Upper lobe of right lung (tissue), 1 donor: ENCODE measurements around the gene INPP4A. TPM values are rescaled to one million over a fixed set of nuclear protein-coding genes. Genes with fewer than 3 reads are reported as not detected.
A peak's percentile ranks its signal among the peaks of the same experiment; 100 is the strongest.

ENCODE experiments used
- ATAC-seq: fragments of 200-7000 bp; cut with Tn5 transposase; one replicate; pipeline ENCODE4 v1.9.1; 2020; ENCODE audit warnings: mild to moderate bottlenecking, moderate library complexity
- DNase-seq: peaks from one replicate; pipeline ENCODE4 v3.0.0-alpha.2; 2020
- H3K27ac ChIP-seq: fragments of 200-600 bp; one replicate; pipeline ENCODE4 v1.8.0; 2022
- H3K27me3 ChIP-seq: fragments of 200-600 bp; one replicate; pipeline ENCODE4 v1.8.0; 2022; ENCODE audit warnings: mild to moderate bottlenecking
- H3K36me3 ChIP-seq: fragments of 200-600 bp; one replicate; pipeline ENCODE4 v1.8.0; 2022
- H3K4me1 ChIP-seq: fragments of 200-600 bp; one replicate; pipeline ENCODE4 v1.8.0; 2022
- H3K4me3 ChIP-seq: fragments of 200-600 bp; one replicate; pipeline ENCODE4 v1.8.0; 2022; ENCODE audit warnings: mild to moderate bottlenecking
- H3K9me3 ChIP-seq: fragments of 200-600 bp; one replicate; pipeline ENCODE4 v1.8.0; 2022
- intact Hi-C: fragments of 100-400 bp; cut with DNase I; formaldehyde crosslinking; loops from one replicate; pipeline ENCODE4 v1.11.0; 2022
- total RNA-seq: library from RNA; stranded (reverse); fragmentation: NEBNext Ultra II Directional; extraction: Animal tissue kit (Norgen Biotek cat#: 25700); gene quantifications from one replicate; pipeline ENCODE4 v1.2.1, GENCODE V29; 2021
- TF ChIP-seq, protein P1 (sequence below): fragments of 200-600 bp; IDR thresholded peaks from one replicate; pipeline ENCODE4 v1.8.0; 2022; ENCODE audit warnings: antibody characterized with exemption
- donor health status: DM: no; HTN: yes; CAD: no; lungs with severe emphysema.

The INPP4A gene
- total RNA-seq, 1 donor from 2014 or later = 35.0 TPM

DNA sequence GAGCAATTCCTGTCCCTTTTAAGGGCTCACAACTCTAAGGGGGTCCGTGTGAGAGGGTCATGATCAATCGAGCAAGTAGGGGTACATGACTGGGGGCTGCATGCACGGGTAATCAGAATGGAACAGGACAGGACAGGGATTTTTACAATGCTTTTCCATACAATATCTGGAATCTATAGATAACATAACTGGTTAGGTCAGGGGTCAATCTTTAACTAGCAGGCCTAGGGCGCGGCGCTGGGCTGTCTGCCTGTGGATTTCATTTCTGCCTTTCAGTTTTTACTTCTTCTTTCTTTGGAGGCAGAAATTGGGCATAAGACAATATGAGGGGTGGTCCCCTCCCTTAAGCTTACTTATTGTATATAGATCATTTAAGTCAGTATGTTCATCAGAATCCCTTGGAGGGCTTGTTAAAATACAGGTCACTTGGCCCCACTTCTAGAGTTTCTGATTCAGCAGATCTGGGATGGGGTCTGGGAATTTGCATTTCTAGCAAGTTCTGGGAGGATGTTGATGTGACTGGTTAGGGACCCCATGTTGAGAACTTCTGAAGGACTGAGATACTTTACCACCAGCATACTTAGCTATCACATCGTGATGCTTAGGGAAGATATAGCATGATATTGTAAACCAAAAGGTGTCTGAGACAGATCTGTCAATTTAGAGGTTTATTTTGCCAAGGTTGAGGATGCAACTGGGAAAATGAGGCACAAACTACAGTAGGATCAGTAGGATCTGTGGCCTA lies 2.8 kb upstream of the INPP4A start:
- intact Hi-C loops = no loop called here

DNA sequence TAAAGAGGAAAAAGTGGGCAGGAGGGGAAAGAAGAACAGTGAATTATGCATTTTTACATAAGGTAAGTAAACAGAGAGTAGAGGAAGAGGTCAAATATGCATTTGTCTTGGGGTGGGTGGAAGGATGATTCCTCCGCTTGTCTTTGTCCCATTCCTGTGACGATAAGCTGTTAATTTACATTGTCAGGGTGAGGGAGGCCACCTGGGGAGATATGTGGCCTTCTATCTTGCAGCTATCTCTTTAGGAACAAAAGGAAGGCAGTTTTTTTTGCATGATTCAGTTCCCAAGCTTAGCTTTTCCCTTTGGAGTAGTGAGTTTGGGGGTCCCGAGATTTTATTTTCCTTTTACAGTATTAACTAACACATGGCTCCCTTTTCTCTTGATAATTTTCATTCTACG lies 2.2 kb upstream of the INPP4A start:
- Histone ChIP-seq H3K27ac (no peak overlapping the region), H3K36me3 (no peaks in the 10 kb centered on the region), H3K27me3 (no peaks in the 10 kb centered on the region), H3K9me3 (no peaks in the 10 kb centered on the region), H3K4me1 (peaks cover 14% of the 10 kb centered on the region), H3K4me3 (no peak overlapping the region)
- no peak for DNase-seq
- ATAC-seq = no peak
- TF ChIP-seq, protein P1, sequence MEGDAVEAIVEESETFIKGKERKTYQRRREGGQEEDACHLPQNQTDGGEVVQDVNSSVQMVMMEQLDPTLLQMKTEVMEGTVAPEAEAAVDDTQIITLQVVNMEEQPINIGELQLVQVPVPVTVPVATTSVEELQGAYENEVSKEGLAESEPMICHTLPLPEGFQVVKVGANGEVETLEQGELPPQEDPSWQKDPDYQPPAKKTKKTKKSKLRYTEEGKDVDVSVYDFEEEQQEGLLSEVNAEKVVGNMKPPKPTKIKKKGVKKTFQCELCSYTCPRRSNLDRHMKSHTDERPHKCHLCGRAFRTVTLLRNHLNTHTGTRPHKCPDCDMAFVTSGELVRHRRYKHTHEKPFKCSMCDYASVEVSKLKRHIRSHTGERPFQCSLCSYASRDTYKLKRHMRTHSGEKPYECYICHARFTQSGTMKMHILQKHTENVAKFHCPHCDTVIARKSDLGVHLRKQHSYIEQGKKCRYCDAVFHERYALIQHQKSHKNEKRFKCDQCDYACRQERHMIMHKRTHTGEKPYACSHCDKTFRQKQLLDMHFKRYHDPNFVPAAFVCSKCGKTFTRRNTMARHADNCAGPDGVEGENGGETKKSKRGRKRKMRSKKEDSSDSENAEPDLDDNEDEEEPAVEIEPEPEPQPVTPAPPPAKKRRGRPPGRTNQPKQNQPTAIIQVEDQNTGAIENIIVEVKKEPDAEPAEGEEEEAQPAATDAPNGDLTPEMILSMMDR = no peak
- intact Hi-C loops = no loop called here

More for the DNA sequence above, 2.8 kb upstream of the INPP4A start:
- Histone ChIP-seq H3K27ac (no peak overlapping the region), H3K27me3 (no peaks in the 10 kb centered on the region), H3K36me3 (no peaks in the 10 kb centered on the region), H3K9me3 (no peaks in the 10 kb centered on the region), H3K4me3 (no peak overlapping the region), H3K4me1 (peaks cover 12% of the 10 kb centered on the region)
- ATAC-seq (no peak), DNase-seq (no peak)
- TF ChIP-seq, protein P1 = no peak

- Histone ChIP-seq H3K4me3 (peak overlapping the region; percentile 78), H3K27ac (peak overlapping the region; percentile 53), H3K36me3 (no peaks in the 10 kb centered on the region), H3K4me1 (peaks cover 16% of the 10 kb centered on the region), H3K27me3 (no peaks in the 10 kb centered on the region), H3K9me3 (no peaks in the 10 kb centered on the region)
- TF ChIP-seq, protein P1 = no peak
- intact Hi-C loops = no loop called here
- DNase-seq (no peak), ATAC-seq (peak; percentile 58)
These were observed 572 bp downstream of the INPP4A start for GRCh38 chr2:98445177-98445682.

DNA sequence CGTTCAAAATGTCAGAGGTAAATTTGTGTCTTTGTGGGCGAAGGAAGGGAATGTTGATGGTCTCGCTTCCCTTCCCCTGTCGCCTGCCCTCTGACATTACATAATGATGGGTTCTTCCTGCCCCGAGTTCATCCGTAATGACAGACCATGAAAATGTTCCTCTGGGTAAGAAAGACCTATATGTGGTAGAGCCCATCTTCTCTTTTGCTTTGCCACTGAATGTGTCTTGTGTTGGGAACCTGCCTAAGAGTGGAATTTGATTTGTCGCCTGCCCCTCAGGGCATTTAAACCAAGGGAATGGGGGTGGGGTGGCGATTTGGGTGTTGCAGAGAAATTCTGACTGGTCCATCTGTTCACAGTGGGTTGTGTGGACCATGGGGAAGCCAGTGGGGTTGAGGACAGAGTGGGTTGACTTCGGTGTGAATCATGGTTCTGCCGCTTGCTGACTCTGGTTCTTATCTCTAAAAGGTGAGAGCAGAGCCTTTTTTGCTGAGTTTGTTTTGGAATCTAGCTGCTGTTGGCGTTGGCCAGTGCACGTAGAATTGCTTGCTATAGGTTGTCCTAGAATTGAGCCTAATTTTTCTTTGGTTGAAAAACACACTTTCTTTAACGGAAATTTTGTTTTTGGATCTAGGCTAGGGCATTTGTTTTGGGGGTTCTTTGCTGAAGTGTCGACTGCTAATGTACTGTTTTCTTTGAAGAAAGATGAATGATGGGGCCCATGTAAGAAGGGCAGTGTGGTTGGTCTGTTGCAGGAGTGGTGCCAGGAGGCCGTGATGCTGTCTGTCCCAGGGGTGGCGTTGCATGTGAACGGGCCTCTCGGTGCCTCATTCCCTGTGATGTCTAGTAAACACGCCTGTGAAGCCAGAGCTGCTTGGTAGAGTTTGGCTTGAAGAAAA lies 1.3 kb downstream of the INPP4A start:
- H3K9me3 ChIP-seq = no peaks in the 10 kb centered on the region
- peaks cover 23% of the 10 kb centered on the region for H3K4me1 ChIP-seq
- TF ChIP-seq, protein P1 = no peak
- no peaks in the 10 kb centered on the region for H3K36me3 ChIP-seq
- DNase-seq (no peak), ATAC-seq (peak; percentile 13)
- intact Hi-C loops = no loop called here
- peak overlapping the region; percentile 53 for H3K27ac ChIP-seq
- H3K4me3 ChIP-seq = peak overlapping the region; percentile 78
- no peaks in the 10 kb centered on the region for H3K27me3 ChIP-seq

- Histone ChIP-seq H3K36me3 (no peaks in the 10 kb centered on the region), H3K4me1 (peaks cover 30% of the 10 kb centered on the region), H3K27ac (no peak overlapping the region), H3K4me3 (peak overlapping the region; percentile 78), H3K27me3 (no peaks in the 10 kb centered on the region), H3K9me3 (no peaks in the 10 kb centered on the region)
- ATAC-seq (no peak), DNase-seq (no peak)
- TF ChIP-seq, protein P1 = no peak
- intact Hi-C loops = no loop called here
These were observed 2.2 kb downstream of the INPP4A start for GRCh38 chr2:98446850-98447249.
